ENCODE data around the gene GPBP1. TPM values are rescaled to one million over a fixed set of nuclear protein-coding genes. Genes with fewer than 3 reads are reported as not detected.

The GPBP1 gene
- total RNA-seq, 4 donors from 2014 or later, result 53.5 to 171 (median 99.6) TPM

DNA sequence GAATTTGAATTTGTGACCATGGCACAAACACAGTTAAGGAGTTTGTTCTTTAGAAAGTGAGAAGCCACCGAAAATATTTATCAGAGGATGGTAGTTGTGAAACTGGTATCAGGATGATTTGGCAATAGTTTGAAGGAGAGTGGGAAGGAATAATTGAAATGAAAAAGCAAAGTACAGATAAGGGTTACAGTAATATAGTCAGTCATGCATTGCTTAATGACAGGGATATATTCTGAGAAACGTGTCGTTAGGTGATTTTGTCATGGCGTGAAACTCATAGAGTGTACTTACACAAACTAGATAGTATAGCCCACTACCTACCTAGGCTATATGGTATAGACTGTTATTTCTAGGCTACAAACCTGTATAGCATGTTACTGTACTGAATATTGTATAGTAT is 84.2 kb downstream of the GPBP1 start:
- no peak for TF ChIP-seq POLR2A (IDR thresholded peaks at IDR 0.05)
- TF ChIP-seq, protein P1, sequence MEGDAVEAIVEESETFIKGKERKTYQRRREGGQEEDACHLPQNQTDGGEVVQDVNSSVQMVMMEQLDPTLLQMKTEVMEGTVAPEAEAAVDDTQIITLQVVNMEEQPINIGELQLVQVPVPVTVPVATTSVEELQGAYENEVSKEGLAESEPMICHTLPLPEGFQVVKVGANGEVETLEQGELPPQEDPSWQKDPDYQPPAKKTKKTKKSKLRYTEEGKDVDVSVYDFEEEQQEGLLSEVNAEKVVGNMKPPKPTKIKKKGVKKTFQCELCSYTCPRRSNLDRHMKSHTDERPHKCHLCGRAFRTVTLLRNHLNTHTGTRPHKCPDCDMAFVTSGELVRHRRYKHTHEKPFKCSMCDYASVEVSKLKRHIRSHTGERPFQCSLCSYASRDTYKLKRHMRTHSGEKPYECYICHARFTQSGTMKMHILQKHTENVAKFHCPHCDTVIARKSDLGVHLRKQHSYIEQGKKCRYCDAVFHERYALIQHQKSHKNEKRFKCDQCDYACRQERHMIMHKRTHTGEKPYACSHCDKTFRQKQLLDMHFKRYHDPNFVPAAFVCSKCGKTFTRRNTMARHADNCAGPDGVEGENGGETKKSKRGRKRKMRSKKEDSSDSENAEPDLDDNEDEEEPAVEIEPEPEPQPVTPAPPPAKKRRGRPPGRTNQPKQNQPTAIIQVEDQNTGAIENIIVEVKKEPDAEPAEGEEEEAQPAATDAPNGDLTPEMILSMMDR (IDR thresholded peaks at IDR 0.05), result no peak
- DNase-seq, result no peak
- intact Hi-C loops (cut with DNase I; ENCODE audit: low total_unique reads), result no loop called here
- Histone ChIP-seq H3K4me1 (no peaks in the 10 kb centered on the region), H3K9me3 (no peaks in the 10 kb centered on the region), H3K4me3 (no peak overlapping the region), H3K36me3 (no peaks in the 10 kb centered on the region), H3K27me3 (no peaks in the 10 kb centered on the region), H3K27ac (no peak overlapping the region)

DNA sequence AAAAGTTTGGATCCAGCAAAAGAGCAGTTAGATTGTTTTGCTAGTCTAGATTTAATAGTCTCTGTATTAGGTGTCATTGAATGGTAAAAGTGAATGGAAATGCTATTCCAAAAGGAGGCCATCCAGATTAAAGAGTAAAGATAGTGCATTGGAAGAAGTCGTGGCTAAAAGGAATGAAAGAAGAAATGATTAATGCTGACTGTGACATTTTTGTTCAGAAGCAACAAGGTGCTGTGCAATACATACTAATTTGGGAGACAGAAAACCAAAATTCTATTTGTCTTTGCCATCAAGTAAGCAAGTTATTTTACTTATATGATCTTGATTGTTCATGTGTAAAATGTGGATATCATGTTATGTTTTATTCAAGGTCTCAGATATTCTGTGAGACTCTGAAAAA is 85.1 kb downstream of the GPBP1 start:
- no peaks in the 10 kb centered on the region for H3K36me3 ChIP-seq
- no peaks in the 10 kb centered on the region for H3K27me3 ChIP-seq
- no peaks in the 10 kb centered on the region for H3K4me1 ChIP-seq
- H3K9me3 ChIP-seq, result no peaks in the 10 kb centered on the region
- no peak for DNase-seq
- H3K27ac ChIP-seq, result no peak overlapping the region
- no peak overlapping the region for H3K4me3 ChIP-seq
- intact Hi-C loops (cut with DNase I; ENCODE audit: low total_unique reads), result no loop called here
- TF ChIP-seq, protein P1 (IDR thresholded peaks at IDR 0.05), result no peak

- Histone ChIP-seq H3K36me3 (no peaks in the 10 kb centered on the region), H3K27me3 (no peaks in the 10 kb centered on the region), H3K27ac (no peak overlapping the region), H3K4me3 (no peak overlapping the region), H3K9me3 (no peaks in the 10 kb centered on the region), H3K4me1 (no peaks in the 10 kb centered on the region)
- no peak for TF ChIP-seq POLR2A (IDR thresholded peaks at IDR 0.05)
- TF ChIP-seq, protein P1 (IDR thresholded peaks at IDR 0.05), result no peak
- intact Hi-C loops (cut with DNase I; ENCODE audit: low total_unique reads), result no loop called here
- no peak for DNase-seq
Observed at GRCh38 chr5:57259704-57260103, 85.8 kb downstream of the GPBP1 start.

DNA sequence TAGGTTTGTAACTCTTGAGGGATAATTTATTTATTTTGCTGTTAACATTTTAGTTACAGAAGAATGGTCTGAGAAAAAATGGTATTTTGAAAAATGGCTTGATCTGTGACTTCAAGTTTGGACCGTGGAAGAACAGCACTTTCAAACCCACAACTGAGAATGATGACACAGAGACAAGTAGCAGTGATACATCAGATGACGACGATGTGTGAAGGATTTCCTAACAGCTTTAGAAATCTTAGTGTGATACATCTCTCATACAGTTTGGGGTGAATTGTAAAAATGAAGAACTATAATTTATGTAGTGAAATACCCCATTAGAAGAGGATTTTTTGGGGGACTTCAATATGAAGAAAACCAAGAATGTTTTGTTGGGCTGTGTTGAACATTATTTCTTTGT is 88.7 kb downstream of the GPBP1 start:
- H3K27me3 ChIP-seq, result no peaks in the 10 kb centered on the region
- H3K27ac ChIP-seq, result no peak overlapping the region
- intact Hi-C loops (cut with DNase I; ENCODE audit: low total_unique reads), result no loop called here
- no peaks in the 10 kb centered on the region for H3K4me1 ChIP-seq
- no peaks in the 10 kb centered on the region for H3K9me3 ChIP-seq
- no peak for TF ChIP-seq POLR2A (IDR thresholded peaks at IDR 0.05)
- TF ChIP-seq, protein P1 (IDR thresholded peaks at IDR 0.05), result no peak
- no peak for DNase-seq
- H3K36me3 ChIP-seq, result no peaks in the 10 kb centered on the region
- H3K4me3 ChIP-seq, result no peak overlapping the region

GRCh38 chr5:57267805-57268204 is 93.9 kb downstream of the GPBP1 start:
- no peak for DNase-seq
- Histone ChIP-seq H3K4me1 (no peaks in the 10 kb centered on the region), H3K27me3 (no peaks in the 10 kb centered on the region), H3K9me3 (no peaks in the 10 kb centered on the region), H3K4me3 (no peak overlapping the region), H3K36me3 (no peaks in the 10 kb centered on the region), H3K27ac (no peak overlapping the region)
- intact Hi-C loops (cut with DNase I; ENCODE audit: low total_unique reads), result no loop called here
- TF ChIP-seq, protein P1 (IDR thresholded peaks at IDR 0.05), result no peak
- no peak for TF ChIP-seq POLR2A (IDR thresholded peaks at IDR 0.05)
